ENCODE data around the gene ONECUT3.

ONECUT3 gene

GRCh38 chr19:1742989-1743696, 10.2 kb upstream of the ONECUT3 start:
- DNase-seq, result no peak

GRCh38 chr19:1744133-1744665, 9.1 kb upstream of the ONECUT3 start:
- no peak for DNase-seq

- no peak for DNase-seq
Observed at GRCh38 chr19:1744822-1745563, 8.3 kb upstream of the ONECUT3 start.

GRCh38 chr19:1745589-1746031, 7.7 kb upstream of the ONECUT3 start:
- DNase-seq, result no peak

DNA sequence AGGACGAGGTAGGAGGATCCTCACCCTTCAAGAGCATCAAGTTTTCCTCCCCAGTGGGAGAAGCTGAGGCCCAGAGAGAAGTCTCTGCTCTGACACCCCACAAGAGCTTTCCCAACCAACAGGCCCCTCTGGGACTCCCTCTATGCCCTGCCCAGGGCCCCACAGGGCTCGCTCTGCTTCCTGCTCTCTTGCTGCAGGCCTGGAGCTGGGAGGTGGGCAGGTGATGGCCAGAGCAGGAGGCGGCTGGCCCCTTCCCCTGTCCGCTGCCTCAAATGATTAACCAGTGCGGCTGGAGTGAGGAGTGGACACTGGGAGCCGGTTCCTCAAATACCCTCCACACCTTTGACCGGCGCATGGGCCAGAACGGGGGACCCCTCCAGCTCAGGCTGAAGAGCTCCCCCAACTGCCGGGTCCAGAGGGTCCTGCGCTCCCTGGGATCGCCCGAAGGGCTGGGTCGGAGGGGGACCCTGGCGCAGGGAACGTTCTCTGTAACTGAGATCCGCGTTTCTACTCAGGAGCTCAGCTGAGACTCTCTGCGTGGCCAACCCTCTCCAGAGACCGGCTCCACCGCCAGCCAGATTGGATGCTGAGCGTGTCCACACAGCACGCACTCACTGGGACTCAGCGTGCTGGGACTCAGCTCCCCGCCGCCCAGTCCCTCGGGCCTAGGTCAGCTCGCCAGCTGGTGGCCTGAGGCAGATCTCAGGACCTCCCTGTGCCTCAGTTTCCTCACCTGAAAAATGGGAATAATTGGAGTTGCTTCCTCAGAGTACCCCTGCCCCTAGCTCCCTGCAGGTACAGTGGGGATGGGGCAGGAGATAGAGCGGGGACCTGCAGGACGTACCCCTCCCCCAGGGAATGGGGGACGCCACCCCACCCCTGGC, 6.7 kb upstream of the ONECUT3 start:
- DNase-seq, result no peak

DNA sequence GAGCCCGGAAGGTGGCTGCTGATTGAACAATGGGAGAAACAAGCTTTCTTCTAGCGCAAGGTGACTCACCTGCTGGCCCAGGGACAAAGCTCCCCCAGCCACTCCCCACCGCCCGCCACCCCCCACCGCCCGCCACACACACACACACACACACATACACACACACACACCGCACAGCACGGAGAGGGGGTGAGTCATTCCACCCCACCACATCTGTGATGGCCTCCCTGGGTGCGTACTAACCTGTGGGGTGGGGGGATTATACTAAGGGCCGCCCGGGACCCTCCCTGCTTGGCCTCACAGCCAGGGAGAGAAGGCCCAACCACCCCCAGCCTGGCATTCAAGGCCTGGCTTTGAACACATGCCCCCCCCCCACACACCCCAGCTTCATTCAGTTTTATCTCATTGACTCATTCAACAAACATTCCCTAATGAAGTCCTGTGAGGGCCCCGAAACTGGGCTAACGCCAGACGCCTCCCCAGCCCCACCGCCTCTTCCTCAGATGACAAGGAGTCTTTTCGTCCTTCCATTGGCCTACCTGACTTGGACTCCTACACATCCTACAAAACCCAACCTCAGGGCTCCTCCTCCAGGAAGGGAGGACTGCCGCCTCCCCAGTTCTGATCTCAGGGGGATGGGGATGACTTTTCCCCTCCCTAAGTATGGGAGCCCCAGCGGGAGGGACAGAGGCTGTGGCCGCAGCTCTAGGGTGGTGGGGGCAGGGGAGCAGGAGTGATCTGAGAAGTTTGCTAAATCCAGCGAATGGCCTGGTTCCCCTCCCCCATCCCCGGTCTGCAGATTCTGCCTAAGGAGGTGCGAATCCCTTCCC, 5.8 kb upstream of the ONECUT3 start:
- no peak for DNase-seq

DNA sequence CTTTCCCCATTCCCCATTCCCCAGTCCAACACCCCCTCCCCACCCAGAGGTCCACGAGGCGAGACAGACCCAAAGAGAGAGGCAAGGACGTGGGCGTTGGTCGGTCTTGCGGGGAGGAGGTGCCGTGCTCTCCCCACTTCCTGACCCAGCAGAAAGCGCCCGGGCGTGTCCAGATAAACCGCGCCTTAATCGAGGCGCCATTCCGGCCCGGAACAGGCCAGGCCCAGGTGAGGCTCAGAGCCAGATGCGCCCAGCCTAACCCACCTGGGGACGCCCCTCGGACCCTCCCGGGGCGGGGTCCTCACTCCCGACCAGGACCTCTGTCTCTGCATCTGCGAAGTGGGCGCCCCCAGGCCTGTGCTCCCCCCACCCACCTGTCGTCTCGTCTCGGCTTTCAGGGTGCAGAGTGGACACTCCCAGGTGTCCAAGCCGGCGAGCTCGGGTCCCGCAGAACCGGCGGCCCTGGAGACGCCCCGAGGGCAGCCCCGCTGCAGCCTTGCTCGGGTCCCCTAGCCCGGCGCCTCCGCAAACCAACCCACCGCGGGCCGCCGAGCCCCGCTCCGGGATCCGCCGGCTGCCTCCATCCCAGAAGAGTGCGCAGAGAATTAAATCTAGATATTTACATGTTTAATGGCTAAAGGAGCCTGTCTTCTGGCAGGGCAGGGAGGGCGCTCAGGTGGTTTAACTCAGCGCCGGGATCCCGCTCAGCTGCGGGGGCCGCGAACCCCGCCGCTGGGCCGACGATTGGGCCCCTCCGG, 5.0 kb upstream of the ONECUT3 start:
- DNase-seq, result no peak

- DNase-seq, result no peak
Observed at GRCh38 chr19:1748873-1749341, 4.4 kb upstream of the ONECUT3 start.

DNA sequence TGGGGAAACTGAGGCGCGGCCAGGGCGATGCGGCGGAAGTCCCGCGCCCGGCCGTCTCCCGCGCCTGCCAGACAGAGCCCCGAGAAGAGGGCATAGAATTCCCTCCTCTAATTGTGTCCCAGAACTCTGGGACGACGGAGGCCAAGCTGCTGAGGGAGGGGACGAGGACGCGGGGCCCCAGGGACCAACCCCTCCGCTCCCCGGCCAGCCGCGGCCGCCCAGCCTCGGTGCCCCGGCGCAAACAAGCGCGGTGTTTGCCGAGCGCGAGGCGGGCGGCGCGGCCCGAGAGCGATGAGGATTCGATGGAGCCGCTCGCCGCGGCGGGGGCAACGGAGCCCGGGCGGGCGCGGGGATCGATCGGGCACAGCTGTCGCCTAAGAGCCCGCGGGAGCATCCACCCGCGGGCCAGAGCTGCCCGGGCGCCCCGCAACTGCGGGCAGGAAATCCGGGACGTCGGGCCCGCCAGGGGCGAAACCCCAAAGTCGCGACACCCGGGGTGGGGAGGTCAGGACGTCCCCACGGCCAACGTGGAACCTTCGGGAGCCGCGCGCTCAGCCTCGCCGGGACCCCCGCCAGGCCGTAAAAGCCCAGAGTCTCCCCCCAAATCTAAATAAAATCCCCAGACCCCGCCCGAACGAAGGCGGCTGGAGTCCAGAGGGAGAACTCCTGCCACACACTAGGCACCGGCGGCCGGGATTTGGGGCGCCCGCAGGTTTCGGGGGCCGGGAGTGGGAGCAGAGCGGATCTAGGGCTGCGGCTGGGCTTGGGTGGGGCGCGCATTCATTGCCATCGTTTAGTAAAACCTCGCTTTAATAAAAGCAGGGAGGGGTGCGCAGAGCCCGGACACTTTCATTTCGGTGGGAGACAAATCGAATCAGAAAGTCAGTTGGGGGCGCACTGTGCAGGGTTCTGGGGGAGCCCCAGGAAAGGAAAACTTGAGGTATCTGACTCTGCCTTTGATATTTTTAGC, 3.6 kb upstream of the ONECUT3 start:
- DNase-seq, result no peak

DNA sequence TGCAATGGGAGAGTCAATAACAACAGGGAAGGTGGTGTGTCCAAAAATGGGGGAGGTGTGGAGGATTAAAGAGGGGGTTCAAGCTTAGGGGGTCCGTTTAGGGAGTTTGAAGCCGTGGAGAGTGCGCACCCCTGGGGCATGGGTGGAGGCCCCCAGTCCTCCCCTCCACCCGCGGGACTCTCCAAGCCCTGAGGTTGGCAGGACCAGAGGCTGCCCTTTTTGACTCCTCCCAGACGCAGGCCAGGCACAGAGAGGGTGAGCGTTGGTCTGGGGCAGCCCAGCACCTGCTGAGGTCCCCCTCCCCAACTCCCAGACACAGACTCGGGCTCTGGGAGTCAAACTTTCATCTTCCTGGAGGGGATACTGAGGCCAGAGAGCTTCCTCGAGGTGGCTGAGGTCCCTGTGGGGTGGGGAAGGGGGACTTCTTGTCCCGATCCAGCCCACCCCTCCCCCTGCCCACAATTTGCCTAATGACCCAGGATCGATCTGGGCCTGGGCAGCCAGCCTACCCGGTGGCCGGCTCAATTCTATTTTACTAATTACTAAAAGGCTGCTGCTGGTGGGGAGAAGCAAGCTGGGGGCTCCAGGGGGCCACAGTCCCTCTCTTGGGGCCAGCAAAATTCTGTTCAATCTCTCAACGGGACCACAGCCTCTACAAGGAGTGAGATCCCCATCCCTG, 2.8 kb upstream of the ONECUT3 start:
- DNase-seq, result no peak

DNA sequence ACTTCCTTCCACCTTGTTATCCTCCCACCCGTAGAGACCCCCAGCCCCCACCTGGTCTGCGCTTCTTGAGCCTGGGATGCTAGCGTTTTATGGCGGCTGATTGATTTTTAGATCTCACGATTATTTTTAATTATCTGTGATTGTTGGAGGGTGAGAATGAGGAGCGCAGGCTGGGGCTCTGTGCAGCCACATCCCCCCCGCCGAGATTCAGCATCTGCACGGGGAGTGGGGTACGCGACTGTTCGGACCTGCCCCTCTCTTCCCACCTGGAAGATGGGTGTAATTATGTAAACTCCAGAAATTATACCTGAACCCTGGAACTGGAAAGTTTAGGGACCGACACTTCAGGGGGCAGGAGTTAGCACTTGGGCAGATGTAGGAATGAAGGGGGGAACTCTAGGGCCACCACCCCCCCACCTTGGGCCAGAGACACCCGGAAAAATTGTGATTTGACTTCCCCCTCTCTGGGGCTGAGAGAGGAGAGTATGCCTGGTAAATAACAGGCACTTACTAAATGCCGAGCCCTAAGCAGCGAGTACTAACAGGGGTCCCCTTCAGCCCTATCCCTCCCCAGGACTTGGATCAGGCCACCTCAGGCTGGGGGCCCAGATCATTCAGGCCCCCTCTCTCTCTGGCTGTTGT, 1.8 kb upstream of the ONECUT3 start:
- no peak for DNase-seq

GRCh38 chr19:1752009-1752756, 1.1 kb upstream of the ONECUT3 start:
- no peak for DNase-seq

DNA sequence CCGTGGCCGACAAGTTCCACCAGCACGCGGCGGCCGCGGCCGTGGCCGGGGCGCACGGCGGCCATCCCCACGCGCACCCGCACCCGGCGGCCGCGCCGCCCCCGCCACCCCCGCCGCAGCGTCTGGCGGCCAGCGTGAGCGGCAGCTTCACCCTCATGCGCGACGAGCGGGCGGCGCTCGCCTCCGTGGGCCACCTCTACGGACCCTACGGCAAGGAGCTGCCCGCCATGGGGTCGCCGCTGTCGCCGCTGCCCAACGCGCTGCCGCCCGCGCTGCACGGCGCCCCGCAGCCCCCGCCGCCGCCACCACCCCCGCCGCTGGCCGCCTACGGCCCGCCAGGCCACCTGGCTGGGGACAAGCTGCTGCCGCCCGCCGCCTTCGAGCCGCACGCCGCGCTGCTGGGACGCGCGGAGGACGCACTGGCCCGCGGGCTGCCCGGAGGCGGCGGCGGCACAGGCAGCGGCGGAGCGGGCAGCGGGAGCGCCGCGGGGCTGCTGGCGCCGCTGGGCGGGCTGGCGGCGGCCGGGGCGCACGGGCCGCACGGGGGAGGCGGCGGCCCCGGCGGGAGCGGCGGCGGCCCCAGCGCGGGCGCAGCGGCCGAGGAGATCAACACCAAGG, 821 bp downstream of the ONECUT3 start:
- no peak for DNase-seq

GRCh38 chr19:1754636-1755466, 1.5 kb downstream of the ONECUT3 start:
- DNase-seq, result no peak

- DNase-seq, result no peak
Observed at GRCh38 chr19:1755467-1756171, 2.3 kb downstream of the ONECUT3 start.

GRCh38 chr19:1756264-1756663, 3.0 kb downstream of the ONECUT3 start:
- no peak for DNase-seq
